ENCODE results near the gene C2CD2L. TPM values are rescaled to one million over a fixed set of nuclear protein-coding genes. Genes with fewer than 3 reads are reported as not detected.
"Not testable (repeated sequence)": the region's sequence is repeated elsewhere in the genome, so short reads cannot be mapped to it uniquely, and the experiment has no call there.

C2CD2L gene
- total and polyA plus RNA-seq, 2 of the 4 experiments (the other 2 are of a cell fraction) = 2.2 to 8.7 TPM

DNA sequence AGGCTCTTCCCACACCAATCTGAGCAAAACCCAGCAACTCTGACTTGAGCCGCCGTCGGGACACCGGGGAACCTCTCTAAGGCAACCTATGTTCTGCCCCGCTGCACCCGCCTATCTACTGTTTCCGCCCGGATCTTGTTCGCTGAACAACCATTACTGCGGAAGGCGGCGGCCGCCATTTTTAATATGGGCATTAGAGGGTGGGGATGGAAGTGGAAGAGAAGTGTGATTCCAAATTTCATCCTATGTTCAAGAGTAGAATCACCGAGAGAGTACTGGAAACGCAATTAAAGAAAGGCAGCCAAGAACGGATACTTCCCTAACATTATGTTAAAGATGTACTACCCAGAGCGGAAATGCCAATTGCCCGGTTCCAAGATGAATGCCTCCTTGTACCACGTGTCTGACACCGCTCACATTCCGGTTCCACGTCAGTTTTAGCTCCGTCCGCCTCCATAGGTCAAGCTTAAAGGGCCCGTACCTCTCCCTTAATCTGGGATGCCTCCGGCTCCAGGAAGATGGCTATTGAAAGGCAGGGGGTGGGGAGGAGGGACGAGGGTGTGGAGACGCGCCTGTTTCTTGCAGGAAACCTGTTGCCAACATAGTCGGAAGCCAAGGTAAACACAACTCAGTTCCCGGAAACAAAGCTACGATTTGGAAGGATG, 5.3 kb upstream of the C2CD2L start, which contains the start of gene DPAGT1 (continued):
- TF ChIP-seq, protein P1, sequence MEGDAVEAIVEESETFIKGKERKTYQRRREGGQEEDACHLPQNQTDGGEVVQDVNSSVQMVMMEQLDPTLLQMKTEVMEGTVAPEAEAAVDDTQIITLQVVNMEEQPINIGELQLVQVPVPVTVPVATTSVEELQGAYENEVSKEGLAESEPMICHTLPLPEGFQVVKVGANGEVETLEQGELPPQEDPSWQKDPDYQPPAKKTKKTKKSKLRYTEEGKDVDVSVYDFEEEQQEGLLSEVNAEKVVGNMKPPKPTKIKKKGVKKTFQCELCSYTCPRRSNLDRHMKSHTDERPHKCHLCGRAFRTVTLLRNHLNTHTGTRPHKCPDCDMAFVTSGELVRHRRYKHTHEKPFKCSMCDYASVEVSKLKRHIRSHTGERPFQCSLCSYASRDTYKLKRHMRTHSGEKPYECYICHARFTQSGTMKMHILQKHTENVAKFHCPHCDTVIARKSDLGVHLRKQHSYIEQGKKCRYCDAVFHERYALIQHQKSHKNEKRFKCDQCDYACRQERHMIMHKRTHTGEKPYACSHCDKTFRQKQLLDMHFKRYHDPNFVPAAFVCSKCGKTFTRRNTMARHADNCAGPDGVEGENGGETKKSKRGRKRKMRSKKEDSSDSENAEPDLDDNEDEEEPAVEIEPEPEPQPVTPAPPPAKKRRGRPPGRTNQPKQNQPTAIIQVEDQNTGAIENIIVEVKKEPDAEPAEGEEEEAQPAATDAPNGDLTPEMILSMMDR (conservative IDR thresholded peaks at IDR 0.05; ENCODE audit: low read depth, low read length) = no peak
- TF ChIP-seq RFX5 (IDR thresholded peaks at IDR 0.05; ENCODE audit: low read depth, low read length) = no peak
- TF ChIP-seq POLR2A (IDR thresholded peaks at IDR 0.05; ENCODE audit: low read depth, low read length) = peak; percentile 41; the same call in 1 of the 2 replicates

DNA sequence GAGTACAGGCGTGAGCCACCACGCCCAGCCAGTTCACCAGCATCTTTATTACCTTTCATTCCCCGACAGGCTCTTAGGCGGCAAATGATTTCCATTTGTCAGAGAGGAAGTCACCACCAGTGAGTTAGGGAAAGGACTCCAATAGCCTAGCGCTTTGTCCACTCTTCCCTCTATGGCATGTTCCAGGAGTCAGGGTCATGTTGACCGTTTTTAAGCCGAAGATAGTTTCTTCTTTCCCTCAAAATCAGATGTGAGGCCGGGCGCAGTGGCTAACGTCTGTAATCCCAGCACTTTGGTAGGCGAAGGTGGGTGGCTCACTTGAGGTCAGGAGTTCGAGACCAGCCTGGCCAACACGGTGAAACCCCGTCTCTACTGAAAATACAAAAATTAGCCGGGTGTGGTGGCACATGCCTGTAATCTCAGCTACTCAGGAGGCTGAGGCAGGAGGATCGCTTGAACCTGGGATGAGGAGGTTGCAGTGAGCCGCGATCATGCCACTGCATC, 3.9 kb upstream of the C2CD2L start:
- H4K20me1 ChIP-seq (ENCODE audit: insufficient read depth, low read length); H3K4me3 ChIP-seq (ENCODE audit: insufficient read depth, low read depth, low read length); H3K27me3 ChIP-seq (ENCODE audit: control insufficient read depth, insufficient read depth, low read length); H2BK5ac ChIP-seq (ENCODE audit: low read depth, low read length, poor library complexity, severe bottlenecking); H3K4me1 ChIP-seq (ENCODE audit: control insufficient read depth, insufficient read depth, low read length); H2BK120ac ChIP-seq (ENCODE audit: low read depth, low read length); H3K18ac ChIP-seq (ENCODE audit: low read depth, low read length); ATAC-seq (ENCODE audit: low read depth); H2BK15ac ChIP-seq (ENCODE audit: low read depth, low read length); H3K56ac ChIP-seq (ENCODE audit: extremely low read depth, insufficient read depth, low read length); H3K23ac ChIP-seq (ENCODE audit: low read depth, low read length); H3K36me3 ChIP-seq (ENCODE audit: control insufficient read depth, insufficient read depth, low read length); BruUV-seq (replicated peaks); H3K14ac ChIP-seq (replicated peaks; ENCODE audit: low read depth, low read length); H3K9me3 ChIP-seq (ENCODE audit: control insufficient read depth, insufficient read depth, low read length); dilution Hi-C loops (cut with HindIII; ENCODE audit: low sequenced_read_pairs, unreplicated experiment); H3K4me2 ChIP-seq (ENCODE audit: low read depth, low read length); H3K9ac ChIP-seq (ENCODE audit: low read depth, low read length); H2BK20ac ChIP-seq (ENCODE audit: low read depth, low read length); DNase-seq: not testable (repeated sequence)
- Histone ChIP-seq H4K8ac (ENCODE audit: low read depth in 2 of 2, low read length in 2 of 2) (peak overlapping the region in 1 of 2 experiments; percentile 83; a peak in 3 of 4 replicates), H3K4ac (ENCODE audit: low read depth, low read length) (peak overlapping the region; percentile 82), H4K5ac (ENCODE audit: low read depth, low read length) (peak overlapping the region; percentile 18; the same call in 1 of the 2 replicates), H3K79me1 (ENCODE audit: low read depth in 1 of 2, low read length in 2 of 2) (peaks cover 27 to 57% of the 10 kb centered on the region in 2 experiments), H2AFZ (replicated peaks; ENCODE audit: low read length, poor library complexity) (peak overlapping the region; percentile 35), H2AK5ac (ENCODE audit: low read depth, low read length) (peak overlapping the region; percentile 78), H3K9me1 (ENCODE audit: insufficient read depth, low read length) (peaks cover 18% of the 10 kb centered on the region), H3K27ac (ENCODE audit: insufficient read depth, low read length) (peak overlapping the region; percentile 13; the same call in 1 of the 2 replicates), H4K91ac (ENCODE audit: insufficient read depth, low read depth, low read length) (peak overlapping the region; percentile 38), H2AK9ac (replicated peaks; ENCODE audit: low read depth, low read length, poor library complexity) (peak overlapping the region; percentile 94)
- intact Hi-C loops (cut with micrococcal nuclease) (loop anchor here (2.0 to 10.0 kb wide), 2 partner anchors 94 to 372 kb away; no protein-coding TSS in a partner anchor), in situ Hi-C loops (cut with MboI; ENCODE audit: low sequenced_read_pairs) (loop anchor here (5.0 kb wide), 1 partner anchor 94 kb away; no protein-coding TSS in a partner anchor)
- WGBS, 2 experiments (ENCODE audit: extremely low coverage in 2 of 2, insufficient read length in 1 of 2) = 88% methylated on average over 5 of the region's 18 CpGs; no CpG with 5 or more reads in 1 of the 2 experiments
- CTCF ChIA-PET = interaction anchor here (0.8 to 1.8 kb wide), 2 partner anchors 18 to 235 kb away, joined by 3 to 9 read pairs; no protein-coding TSS in a partner anchor
- POLR2A ChIA-PET (ENCODE audit: unreplicated experiment) = interaction anchor here (0.7 to 1.5 kb wide), 2 partner anchors 19 to 235 kb away, joined by 6 to 9 read pairs; partner anchors contain the start of gene HMBS
